GM18951 (cell line): Measurements from ENCODE around the gene PPP6R1.

Experiments used
- POLR2A ChIP-seq: IDR thresholded peaks from 4 replicates; pipeline ENCODE4 v1.6.1; 2011; ENCODE audit warnings: mild to moderate bottlenecking; ENCODE audit not compliant: insufficient read length, insufficient read depth; ENCODE audit errors: extremely low read depth
- in situ Hi-C: fragments of 300-500 bp; cut with MboI; formaldehyde crosslinking; loops from one replicate; pipeline ENCODE4 v1.12.0; 2022; ENCODE audit warnings: low sequenced_read_pairs, mixed read lengths, inconsistent platforms; ENCODE audit not compliant: unreplicated experiment

PPP6R1 gene

DNA sequence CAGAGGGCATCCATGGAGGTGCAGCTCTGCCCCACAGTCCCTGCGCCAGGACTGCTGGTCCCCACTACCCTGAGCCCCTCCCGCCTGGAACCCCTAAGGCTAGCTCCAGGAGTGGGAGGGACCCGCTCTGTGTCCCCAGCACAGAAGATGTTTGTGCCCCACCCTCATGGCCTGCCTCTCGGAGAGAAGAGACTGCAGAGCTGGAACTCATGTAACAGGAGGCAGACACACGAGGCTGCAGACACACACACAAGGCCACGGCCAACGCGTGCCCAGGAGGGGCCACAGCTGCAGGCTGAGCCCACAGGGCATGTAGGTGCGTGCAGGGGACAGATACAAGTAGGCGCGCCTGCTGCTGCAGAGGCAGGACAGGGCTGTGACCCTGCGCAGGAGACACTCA lies 19.8 kb downstream of the PPP6R1 start:
- no peak for TF ChIP-seq POLR2A
- in situ Hi-C loops = no loop called here

DNA sequence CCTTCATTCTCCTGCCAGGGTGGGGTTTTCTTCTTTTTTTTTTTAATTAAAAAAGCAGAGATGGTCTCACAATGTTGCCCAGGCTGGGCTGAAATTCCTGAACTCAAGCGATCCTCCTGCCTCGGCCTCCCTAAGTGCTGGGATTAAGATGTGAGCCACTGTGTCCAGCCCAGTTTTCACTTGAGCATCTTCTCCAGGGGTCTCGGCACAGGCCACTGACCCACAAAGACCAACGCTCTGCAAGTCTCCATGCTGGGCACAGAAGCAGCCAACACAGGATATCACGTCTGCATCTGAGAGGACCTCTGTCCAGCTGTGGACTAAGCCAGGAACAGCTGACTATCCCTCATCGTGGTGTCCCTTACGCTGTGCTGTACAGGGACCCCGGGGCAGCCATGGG lies 20.8 kb downstream of the PPP6R1 start:
- in situ Hi-C loops = no loop called here
- no peak for TF ChIP-seq POLR2A

DNA sequence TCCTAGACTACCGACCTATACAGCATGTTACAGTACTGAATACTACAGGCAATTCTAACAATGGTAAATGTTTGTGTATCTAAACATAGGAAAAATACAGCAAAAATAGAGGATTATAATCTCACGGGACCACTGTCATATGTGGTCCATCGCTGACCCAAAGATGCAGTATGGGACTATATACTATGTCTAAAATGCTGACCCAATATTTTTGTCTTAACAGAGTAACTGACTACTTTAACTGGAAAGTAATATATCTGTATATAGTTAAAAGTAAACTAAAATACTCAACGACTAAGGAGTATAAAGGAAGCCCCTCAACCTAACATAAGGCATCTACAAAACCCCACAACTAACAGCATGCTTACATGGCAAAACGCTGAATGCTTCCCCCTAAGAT lies 25.8 kb downstream of the PPP6R1 start:
- no peak for TF ChIP-seq POLR2A
- in situ Hi-C loops = no loop called here

DNA sequence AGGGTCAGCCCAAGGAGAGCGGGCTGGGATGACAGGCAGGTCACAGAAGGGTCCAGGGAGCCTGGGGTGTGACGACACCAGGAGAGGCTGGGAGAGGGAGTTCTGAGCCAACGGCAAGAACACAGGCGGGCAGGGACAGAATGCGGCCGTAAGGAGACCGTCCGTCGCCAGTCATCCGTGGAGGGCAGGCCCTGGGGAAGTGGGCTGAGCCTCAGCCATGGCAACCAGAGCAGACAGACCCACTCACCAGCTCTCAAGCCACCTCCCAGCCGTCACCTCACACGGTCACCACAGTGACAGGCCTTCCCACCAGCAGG lies 26.6 kb downstream of the PPP6R1 start:
- in situ Hi-C loops = no loop called here

DNA sequence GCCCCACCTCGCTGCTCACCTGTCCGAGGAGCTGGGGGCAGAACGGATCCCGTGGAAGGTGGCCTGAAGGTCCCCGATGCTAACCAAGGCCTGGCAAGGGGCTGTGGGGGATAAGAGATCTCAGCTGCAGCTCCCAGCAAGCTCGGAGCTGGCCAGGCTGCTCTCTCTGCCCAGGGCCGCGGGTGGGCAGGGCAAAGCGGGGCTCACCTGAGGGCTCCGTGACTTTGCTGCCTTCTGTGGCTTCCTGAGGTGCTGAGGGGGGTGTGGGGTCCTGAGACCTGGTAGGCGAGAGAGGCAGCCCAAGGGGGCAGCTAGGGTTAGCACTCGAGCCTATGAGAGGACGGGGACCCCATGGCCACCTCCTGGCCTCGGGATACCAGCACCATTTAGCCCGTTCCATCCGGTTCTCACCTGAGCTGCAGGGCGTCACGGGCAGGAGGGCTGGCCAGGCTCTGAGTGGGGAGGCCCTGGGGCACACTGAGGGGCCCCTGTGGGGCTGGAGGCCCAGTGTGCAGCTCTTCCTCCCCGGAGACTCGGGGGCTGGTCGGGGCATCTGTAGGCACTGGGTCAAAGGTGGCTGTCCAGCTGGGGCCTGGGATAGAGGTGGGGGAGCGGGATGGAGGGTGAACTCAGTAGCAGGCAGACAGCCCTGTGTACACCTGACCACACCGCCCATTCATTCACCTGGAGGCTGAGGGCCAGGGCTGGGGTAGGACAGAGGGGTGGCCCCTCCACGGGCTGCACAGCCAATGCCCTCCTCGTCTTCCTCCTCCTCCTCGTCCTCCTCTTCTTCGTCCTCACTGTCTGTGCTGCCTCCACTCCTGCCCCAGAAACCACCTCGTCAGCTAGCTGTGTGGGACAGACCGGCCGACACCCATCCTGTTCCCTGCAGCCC lies 27.2 kb downstream of the PPP6R1 start:
- in situ Hi-C loops = no loop called here

More for the DNA sequence above, 26.6 kb downstream of the PPP6R1 start:
- no peak for TF ChIP-seq POLR2A

DNA sequence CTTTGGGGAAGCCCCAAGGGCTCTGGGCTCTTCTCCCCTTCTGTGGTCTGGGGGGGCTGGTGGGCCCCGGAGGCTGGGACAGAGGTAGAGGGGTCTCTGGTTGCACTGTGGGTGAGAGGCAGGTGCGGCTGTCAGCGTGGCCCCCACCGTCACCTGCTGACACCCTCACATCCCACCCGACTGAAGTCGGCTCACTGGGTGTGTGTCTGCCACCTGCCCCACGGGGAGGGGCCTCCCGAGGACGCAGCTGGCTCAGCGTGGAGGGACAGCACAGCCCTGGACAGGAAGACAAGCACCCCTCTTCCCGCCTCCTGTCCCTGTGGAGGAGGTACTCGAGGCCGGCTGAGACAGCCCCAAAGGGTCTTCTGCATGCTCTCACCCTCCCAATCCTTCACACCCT lies 28.0 kb downstream of the PPP6R1 start:
- in situ Hi-C loops = no loop called here
- TF ChIP-seq POLR2A = no peak

More for the DNA sequence above, 27.2 kb downstream of the PPP6R1 start:
- TF ChIP-seq POLR2A = no peak

DNA sequence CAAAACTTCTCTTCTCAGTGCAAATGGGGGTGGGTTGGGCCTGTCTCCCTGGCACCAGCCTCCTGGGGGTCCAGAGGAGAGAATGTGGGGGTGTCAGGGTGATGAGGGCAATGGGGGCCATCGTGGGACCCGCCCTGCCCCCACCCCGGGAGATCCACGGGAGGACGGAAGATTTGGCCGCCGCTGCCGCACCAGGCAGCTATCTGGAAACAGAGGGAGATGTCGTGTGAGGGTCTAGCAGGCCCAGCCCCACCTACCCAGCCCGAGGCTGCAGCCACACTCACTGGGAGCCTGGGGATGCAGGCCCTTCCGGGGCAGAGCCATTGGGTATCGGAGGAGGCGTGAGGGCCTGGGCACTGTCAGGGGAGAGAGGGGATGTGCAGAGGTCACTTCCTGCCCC lies 28.5 kb downstream of the PPP6R1 start:
- in situ Hi-C loops = no loop called here
- no peak for TF ChIP-seq POLR2A

DNA sequence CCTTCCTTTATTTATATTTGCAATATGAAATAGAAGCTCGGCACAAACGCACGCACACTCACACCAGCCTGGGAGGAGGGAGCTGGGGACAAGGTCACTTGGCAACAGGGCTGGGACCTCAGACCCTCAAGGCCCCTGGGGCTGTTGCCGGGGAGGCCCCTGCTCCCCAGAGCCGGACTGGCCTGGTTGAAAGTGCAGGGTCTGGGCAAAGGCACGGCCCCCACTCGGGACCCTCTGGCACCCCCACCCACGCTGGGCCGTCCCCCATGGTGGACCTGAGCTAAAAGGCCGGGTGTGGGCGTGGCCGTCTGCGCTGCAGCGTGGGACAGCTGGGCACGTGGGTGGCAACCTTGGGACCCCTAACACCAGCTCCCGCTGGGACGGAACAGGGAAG lies 29.0 kb downstream of the PPP6R1 start:
- in situ Hi-C loops = no loop called here
- TF ChIP-seq POLR2A = no peak

DNA sequence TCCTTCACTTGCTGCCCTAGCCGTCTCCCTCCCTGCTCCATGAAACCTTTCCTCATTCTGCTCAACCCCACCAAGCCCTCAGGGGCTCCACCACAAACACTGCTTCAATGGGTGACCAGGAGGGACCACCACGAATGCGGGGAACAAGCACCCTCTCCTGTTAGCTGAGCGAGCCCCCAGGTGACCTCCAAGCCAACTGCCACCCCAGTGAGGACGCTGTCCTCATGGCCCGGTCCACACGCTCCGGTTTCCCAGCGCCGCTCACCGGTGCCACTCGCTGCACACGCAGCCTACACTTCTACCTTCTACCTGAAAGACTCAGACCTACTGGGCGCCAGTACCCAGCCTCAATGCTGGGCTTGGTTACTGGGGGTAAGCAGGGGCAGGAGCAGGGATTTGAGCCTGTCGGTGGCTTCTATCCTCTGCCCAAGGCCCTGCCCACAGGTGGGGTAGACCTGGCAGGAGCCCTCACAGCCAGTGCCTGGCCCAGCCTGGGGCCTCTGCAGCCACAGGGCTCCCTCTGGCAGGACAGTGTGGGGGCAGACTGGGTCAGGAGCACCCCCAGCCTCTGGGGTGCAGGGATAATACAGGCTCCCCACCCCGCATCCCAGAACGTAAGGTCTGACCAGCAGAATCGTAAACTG lies 29.6 kb downstream of the PPP6R1 start:
- in situ Hi-C loops = no loop called here
- no peak for TF ChIP-seq POLR2A

DNA sequence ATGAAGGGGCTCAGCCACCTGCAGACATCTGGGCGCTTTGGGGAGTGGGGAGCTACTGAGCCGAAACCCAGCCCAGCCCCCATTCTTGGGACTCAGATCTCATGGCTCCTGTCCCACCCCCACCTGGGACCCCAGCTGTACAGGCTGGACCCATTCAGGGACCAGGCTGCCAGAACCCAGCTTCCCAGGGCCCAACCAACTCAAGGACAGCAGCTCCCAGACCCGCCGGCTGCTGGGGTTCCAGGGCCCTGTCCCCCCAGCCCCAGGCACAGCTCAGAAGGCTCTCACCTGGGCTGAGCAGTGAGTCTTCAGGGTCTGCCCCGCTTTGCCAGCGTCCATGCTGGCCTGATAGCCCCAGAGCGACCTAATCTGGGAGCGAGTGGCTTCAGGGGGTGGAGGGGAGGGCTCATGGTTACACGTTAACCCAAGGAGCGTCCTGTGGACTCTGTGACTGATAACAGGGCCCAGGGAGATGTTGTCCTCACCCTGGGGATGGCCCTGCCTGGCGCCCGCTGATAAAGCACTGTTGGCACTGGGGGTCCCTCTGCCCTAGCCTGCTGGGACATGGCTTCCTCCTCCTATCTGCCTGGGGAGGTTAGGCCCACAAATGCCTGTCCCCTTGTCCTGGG lies 30.3 kb downstream of the PPP6R1 start, which contains the start of gene TMEM86B:
Gene TMEM86B, minus strand, starts transcription at position 361 of the 629 bp plus-strand sequence. Its CDS starts 22 bp downstream, at position 339.
- no peak for TF ChIP-seq POLR2A
- in situ Hi-C loops = no loop called here

DNA sequence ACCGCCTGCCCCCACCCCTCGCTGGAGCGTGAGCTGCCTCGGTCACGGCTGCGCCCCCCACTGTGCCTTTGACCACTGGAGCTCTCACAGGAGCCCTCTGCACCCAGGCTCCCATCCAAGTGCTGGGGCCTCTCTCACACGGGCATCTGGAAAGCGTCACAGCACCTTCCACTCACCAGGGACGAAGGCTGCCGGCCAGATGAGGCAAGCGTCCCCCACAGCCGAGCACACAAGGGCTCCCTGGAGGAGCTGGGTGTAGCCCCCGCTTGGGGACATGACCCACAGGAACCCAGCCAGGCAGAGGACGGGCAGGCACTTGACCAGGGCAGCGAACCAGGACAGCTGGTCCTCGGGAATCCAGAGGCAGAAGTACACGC lies 30.8 kb downstream of the PPP6R1 start:
- TF ChIP-seq POLR2A = no peak
- in situ Hi-C loops = no loop called here

DNA sequence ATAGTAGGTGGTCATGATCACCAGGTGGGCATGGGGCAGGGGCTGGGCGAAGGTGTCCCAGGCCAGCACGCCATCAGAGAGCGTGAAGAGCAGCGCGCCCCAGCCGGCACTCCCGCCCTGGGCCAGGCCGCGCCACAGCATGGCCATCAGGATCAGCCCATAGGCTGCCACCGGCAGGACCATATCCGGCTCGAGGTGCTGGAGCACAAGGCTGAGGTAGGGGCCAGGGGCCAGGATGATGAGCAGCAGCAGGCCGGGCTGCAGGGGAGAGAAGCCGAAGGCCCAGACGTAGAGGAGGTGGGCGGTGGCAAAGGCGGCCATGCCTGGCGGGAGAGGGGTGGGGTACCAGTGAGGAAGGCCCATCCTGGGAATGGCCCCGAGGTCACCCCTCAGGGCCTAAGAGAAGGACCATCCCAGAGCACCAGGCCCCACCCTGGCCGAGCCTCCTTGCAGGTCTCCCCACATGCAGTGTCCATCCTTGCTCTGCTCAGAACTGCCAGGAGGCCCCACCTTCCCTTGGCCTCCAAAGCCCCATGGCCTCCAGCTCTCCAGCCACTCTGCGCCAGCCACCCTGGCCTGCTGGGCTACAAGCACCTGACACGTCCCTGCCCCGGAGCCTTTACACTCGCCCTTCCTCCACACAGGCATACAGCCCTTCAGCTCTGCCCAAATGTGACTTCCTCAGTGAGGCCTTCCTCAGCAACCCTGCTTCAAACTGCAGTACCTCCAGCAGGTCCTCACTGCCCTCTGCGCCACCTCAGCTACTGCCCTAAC lies 31.4 kb downstream of the PPP6R1 start:
- TF ChIP-seq POLR2A = no peak
- in situ Hi-C loops = no loop called here

DNA sequence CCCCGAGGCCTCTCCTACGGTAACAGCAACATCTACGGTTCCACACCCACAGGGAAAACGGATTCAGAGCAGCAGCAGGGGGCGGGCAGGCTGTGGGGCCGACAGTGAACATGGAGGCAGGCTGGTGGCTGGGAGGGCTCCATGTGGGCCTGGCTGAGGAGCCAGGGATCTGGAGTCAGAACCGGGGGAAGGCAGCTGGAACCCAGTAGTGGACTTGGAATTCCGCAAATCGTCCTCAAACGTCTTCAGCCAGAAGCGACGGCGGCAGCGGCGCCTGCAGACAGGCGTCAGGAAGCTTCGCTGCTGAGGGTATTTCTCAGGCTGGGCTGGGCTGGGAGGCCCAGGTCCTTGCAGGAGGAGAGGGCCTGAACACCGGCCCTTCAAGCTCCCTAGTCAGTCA lies 32.0 kb downstream of the PPP6R1 start:
- TF ChIP-seq POLR2A = no peak
- in situ Hi-C loops = no loop called here
